Measurements from ENCODE around the gene PACS1.
A peak's percentile ranks its signal among the peaks of the same experiment; 100 is the strongest.
"Not testable (repeated sequence)": the region's sequence is repeated elsewhere in the genome, so short reads cannot be mapped to it uniquely, and the experiment has no call there.

The PACS1 gene

GRCh38 chr11:66112041-66112491 is 42.0 kb downstream of the PACS1 start:
- no peak for DNase-seq

- DNase-seq: peak; percentile 58 to 68
Measured at GRCh38 chr11:66112601-66113499, 42.8 kb downstream of the PACS1 start.

- not testable (repeated sequence) for DNase-seq
Measured at GRCh38 chr11:66114957-66115356, 44.9 kb downstream of the PACS1 start.

DNA sequence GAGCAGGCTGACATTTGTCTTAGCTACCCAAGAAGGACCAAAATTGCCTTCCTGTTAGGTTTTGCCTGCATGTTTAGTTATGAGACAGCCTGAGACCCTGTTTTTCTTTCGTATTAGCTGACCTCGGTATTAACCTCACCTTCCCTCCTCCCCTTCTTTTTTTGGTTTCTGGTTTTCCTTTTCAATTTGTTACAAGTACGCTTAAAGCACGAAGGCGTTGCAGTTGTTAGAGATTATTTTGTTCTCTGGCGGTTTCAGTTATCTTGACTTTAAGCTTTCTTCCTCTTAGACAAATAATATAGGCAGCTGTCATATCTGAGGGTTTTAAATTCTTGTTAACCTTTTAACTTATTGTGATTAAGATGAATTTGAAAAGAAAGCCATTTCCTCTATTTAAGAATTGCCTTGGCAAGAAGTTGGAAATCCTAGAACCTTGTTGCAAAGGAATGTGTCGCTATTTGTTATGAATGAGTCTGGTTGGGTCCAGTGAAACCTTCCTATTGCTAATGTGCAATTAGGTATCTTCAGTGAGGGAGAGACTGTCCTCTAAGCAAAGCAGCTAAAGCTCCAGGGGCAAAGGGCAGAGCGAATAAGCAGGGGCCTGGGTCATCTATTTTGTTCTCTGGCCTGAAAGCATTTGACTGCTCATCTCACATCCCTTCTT is 45.7 kb downstream of the PACS1 start:
- DNase-seq: no peak

DNA sequence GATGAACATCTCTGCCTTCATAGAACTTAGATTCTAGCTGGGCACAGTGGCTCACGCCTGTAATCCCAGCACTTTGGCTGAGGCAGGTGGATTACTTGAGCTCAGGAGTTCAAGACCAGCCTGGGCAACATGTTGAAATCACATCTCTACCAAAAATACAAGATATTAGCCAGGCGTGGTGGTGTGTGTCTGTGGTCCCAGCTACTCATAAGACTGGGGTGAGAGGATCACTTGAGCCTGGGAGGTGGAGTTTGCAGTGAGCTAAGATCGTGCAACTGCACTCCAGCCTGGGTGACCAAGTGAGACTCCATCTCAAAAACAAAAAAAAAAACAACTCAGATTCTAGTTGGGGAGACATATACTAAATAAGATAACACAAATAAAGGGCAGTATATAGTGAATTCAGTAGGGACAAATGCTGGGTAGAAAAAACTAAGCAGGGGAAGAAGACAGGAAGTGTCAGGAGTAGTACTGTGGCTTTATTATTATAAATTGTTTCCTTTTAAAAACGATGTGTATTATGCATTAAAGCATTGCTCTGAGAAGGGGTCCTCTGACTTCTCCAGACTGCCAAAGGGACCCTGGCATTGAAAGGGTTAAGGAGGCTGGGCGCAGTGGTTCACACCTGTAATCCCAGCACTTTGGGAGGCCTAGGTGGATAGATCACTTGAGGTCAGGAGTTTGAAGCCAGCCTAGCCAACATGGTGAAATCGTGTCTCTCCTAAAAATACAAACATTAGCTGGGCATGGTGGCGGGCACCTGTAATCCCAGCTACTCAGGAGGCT is 46.7 kb downstream of the PACS1 start:
- DNase-seq: no peak

GRCh38 chr11:66118847-66119246 is 48.8 kb downstream of the PACS1 start:
- no peak for DNase-seq

DNA sequence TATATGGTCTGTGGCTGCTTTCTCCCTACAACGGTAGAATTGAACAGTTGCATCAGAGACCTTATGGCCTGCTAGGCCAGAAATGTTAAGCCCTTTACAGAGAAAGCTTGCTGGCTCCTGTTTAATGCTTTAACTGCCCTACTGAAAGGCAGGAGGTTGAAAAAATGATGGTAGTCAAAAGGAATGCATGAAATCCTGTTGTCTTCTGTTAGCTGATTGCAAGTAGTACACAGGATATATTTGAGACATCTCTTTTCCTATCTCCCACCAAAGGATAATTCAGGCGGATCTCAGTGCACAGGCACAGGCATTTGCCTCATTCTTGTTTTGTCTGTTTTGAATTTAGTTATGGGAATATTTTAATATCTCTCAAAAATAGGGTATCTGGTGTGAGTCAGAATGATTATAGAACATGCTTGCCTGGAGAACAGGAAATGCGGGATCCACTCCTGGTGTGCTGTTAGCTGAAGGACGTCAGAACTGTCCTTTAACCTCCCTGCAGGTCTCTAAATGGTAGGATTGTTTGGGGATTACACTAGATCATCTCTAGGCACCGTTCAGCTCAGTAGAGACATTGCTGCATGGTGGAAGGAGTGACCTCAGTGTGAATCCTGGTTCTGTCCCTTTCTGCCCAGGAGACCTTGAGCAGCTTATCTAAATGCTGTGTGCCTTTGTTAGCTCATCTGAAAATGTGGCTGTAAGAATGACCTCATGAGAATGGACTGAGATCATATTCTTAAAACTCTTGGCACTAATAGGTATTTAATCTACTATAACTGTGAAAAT is 49.5 kb downstream of the PACS1 start:
- DNase-seq: no peak

GRCh38 chr11:66121466-66121865 is 51.4 kb downstream of the PACS1 start:
- no peak for DNase-seq

DNA sequence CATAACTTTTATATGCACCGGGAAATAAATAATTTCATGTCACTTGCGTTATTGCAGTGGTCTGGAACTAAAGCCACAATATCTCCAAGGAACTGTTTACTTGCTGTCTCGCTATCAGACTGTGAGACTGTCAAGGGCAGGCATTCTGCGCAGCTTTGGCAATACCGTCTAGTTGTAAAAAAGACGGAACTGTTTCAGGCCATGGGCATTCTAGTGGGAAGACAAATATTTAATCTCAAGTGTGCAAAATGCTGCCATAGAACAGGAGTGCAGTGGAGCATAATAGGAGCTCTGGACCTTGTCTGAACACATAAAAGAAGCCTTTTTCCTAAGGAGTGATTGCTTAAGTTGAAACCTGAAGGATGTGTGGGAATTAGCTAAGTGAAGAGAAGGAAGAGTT is 53.8 kb downstream of the PACS1 start:
- DNase-seq: no peak

DNA sequence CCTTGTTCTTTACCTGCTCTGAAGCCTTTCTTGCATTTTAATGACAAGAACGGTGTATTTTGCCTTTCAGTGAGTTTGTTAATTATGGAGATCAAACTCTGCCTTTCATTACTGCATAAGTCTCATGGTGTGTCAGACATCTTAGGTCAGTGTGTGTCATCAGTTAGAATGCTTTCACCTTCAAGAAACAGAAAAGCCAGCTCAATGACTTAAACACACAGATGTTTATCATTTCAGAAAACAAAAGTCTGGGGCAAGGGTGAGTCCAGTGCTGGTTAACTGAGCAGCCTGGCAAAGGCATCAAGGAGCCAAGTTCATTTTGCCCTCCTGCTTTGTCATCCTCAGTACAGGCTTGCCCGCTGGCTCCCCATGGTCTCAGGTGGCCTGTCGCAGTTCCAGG is 54.5 kb downstream of the PACS1 start:
- no peak for DNase-seq

GRCh38 chr11:66126064-66126463 is 56.0 kb downstream of the PACS1 start:
- DNase-seq: peak; percentile 51 to 53

- DNase-seq: peak; percentile 76 to 81
Measured at GRCh38 chr11:66126808-66127555, 56.9 kb downstream of the PACS1 start.

- no peak for DNase-seq
Measured at GRCh38 chr11:66130978-66131377, 60.9 kb downstream of the PACS1 start.

- no peak for DNase-seq
Measured at GRCh38 chr11:66131937-66132632, 62.0 kb downstream of the PACS1 start.

GRCh38 chr11:66133216-66133775 is 63.2 kb downstream of the PACS1 start:
- DNase-seq: no peak

DNA sequence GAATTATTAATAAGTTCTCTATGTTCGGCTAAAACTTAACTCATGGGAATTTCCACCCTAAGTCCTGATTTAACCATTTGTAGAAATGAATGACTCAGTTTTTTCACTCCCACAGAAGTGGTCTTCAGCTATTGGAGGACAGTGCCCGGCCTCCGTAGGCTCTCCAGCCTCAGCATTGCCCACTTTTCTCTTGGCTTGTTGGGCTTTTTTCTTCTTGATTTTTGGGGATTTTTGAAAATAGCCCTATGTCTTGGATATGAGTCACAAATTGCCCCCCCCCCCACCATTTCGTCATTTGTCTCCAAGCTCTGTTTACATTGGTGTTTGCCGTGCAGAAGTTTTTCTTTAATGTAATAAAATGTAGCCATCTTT is 66.7 kb downstream of the PACS1 start:
- peak; percentile 51 to 75 for DNase-seq

DNA sequence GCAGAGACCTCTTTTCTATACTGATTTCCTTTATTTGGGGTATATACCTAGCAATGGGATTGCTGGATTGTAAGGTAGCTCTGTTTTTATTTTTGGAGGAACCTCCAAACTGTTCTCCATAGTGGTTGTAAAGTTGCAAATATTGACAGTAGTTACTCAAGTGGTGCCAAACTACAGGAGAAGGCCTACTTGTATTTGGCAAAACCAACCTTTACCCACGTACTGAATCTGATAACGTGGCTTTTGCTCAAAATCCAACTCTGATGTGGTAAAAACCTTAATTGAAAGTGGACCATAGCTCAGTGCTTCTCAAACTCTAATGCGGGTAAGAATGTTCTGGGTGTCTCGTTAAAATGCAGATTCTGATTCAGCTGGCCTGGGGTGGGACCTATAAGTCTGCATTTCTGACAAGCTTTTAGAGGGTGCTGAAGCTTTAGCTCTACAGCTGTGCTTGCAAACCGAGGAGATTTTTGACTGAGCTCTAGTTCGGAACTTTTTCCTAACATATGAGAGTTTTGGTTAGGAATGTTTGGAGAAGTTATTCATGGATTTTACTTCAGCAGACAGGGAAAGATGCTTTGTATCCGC is 69.8 kb downstream of the PACS1 start:
- DNase-seq: no peak

GRCh38 chr11:66142370-66143263 is 72.5 kb downstream of the PACS1 start:
- no peak for DNase-seq

GRCh38 chr11:66143264-66143566 is 73.1 kb downstream of the PACS1 start:
- DNase-seq: no peak

Measured in inflammatory macrophage treated with lipopolysaccharide for 1 hour (primary cell).